Gastroesophageal sphincter (tissue), 4 donors: ENCODE data around the gene ADORA1. TPM values are rescaled to one million over a fixed set of nuclear protein-coding genes. Genes with fewer than 3 reads are reported as not detected.

ENCODE experiments used
- ATAC-seq: fragments of 150-250 bp; one replicate; pipeline ENCODE4 v1.9.1; 2016; ENCODE audit warnings: mild to moderate bottlenecking, moderate library complexity
- H3K27ac ChIP-seq, 4 donors: fragments of 200-600 bp; sonication (generic) in 3 of 4; 1 replicate in 3 of 4; 2 replicates in 1 of 4; pipeline ENCODE4 v1.5.1; 2016 to 2019
- H3K27me3 ChIP-seq: fragments of 200-600 bp; sonication (generic); one replicate; pipeline ENCODE4 v1.5.1; 2019
- H3K36me3 ChIP-seq, 2 donors: fragments of 200-600 bp; sonication (generic); one replicate each; pipeline ENCODE4 v1.5.1; 2019; ENCODE audit warnings: control low read depth in 1 of 2
- H3K4me1 ChIP-seq, 3 donors: fragments of 200-600 bp; sonication (generic); 1 replicate in 2 of 3; 2 replicates in 1 of 3; pipeline ENCODE4 v1.5.1; 2016 to 2019; ENCODE audit warnings: control low read depth in 2 of 3
- H3K4me3 ChIP-seq, 2 donors: fragments of 200-600 bp; sonication (generic); one replicate each; pipeline ENCODE4 v1.5.1; 2019; ENCODE audit warnings: mild to moderate bottlenecking in 1 of 2, moderate library complexity in 1 of 2
- H3K9me3 ChIP-seq, 3 donors: fragments of 200-600 bp; sonication (generic); one replicate each; pipeline ENCODE4 v1.5.1; 2017 to 2019; ENCODE audit warnings: control low read depth in 2 of 3
- EP300 ChIP-seq: sonication (generic); formaldehyde crosslinking; IDR thresholded peaks from one replicate; pipeline ENCODE4 v1.6.1; 2017; ENCODE audit warnings: antibody characterized with exemption, mild to moderate bottlenecking
- POLR2A ChIP-seq, 2 donors: fragments of 450-650 bp; IDR thresholded peaks; one replicate each; pipeline ENCODE4 v1.6.1; 2017; ENCODE audit warnings: antibody characterized with exemption in 2 of 2, mild to moderate bottlenecking in 2 of 2, moderate library complexity in 1 of 2
- POLR2AphosphoS5 ChIP-seq: sonication (generic); formaldehyde crosslinking; IDR thresholded peaks from one replicate; pipeline ENCODE4 v1.6.1; 2017; ENCODE audit warnings: antibody characterized with exemption
- WGBS, 2 donors: methylation state at CpG; one replicate each; pipeline ENCODE4 v1.1.5; 2018; ENCODE audit warnings: low coverage in 1 of 2; 5-methylcytosine and 5-hydroxymethylcytosine counted together
- total RNA-seq, 4 donors: library from RNA; depleted of rRNA; stranded (reverse); fragments of >200 nt; gene quantifications; one replicate each; pipeline ENCODE4 v1.1.0, GENCODE V29; 2016
- TF ChIP-seq, protein P1 (sequence below), 4 experiments: fragments of 200-600 bp in 2 of 4; fragments of 450-650 bp in 2 of 4; sonication (generic) in 1 of 4; IDR thresholded peaks; one replicate each; pipeline ENCODE4 v1.5.1; 2017 to 2019; ENCODE audit warnings: antibody characterized with exemption in 4 of 4, mild to moderate bottlenecking in 2 of 4, moderate library complexity in 2 of 4

Gene ADORA1
- total RNA-seq, 4 donors from 2014 or later, result 0.16 to 2.7 (median 0.33) TPM

DNA sequence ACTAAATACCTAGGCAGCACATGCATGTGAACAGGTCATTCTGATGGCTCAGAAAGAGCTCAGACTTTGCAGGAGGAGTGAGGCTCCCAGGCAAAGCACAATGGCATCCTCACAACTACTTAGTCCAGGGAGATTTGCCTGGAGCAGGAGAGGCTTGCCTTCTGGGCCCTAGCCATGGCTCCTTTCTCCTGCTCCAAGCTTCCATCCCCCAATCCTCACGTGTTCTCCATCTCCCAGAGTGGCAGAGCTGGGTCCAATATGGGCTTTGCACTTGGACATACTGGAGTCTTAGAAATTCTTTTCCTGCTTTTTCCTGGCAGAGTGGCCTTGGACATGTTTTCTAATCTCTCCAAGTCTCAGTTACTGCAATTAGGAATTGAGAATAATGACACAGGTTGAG, 32.3 kb downstream of the ADORA1 start:
- no peak for ATAC-seq

DNA sequence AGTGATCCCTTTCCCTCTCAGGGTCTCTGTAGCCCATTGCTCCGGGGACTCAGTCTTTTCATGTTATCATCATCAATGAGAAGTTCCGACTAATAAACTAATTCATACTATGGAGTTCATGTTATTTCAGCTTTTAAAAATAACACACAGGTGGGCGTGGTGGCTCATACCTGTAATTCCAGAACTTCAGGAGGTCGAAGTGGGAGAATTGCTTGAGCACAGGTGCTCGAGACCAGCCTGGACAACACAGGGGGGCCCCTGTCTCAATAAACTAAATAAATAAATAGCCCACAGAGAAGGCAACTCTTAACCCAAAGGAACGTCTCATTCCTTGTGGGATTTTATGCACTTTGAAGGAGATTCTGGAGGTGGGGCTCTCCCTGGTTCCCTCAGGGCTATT, 33.6 kb downstream of the ADORA1 start:
- TF ChIP-seq, protein P1, sequence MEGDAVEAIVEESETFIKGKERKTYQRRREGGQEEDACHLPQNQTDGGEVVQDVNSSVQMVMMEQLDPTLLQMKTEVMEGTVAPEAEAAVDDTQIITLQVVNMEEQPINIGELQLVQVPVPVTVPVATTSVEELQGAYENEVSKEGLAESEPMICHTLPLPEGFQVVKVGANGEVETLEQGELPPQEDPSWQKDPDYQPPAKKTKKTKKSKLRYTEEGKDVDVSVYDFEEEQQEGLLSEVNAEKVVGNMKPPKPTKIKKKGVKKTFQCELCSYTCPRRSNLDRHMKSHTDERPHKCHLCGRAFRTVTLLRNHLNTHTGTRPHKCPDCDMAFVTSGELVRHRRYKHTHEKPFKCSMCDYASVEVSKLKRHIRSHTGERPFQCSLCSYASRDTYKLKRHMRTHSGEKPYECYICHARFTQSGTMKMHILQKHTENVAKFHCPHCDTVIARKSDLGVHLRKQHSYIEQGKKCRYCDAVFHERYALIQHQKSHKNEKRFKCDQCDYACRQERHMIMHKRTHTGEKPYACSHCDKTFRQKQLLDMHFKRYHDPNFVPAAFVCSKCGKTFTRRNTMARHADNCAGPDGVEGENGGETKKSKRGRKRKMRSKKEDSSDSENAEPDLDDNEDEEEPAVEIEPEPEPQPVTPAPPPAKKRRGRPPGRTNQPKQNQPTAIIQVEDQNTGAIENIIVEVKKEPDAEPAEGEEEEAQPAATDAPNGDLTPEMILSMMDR (IDR thresholded peaks at IDR 0.05), result no peak
- no peak for TF ChIP-seq POLR2AphosphoS5
- no peak for TF ChIP-seq EP300
- TF ChIP-seq POLR2A (IDR thresholded peaks at IDR 0.05), result no peak

More for the DNA sequence above, 32.3 kb downstream of the ADORA1 start:
- no peak overlapping the region for H3K27ac ChIP-seq
- no peak for TF ChIP-seq POLR2A (IDR thresholded peaks at IDR 0.05)
- H3K27me3 ChIP-seq, result peaks cover 21% of the 10 kb centered on the region
- 90% methylated on average over 1 of the region's 1 CpG; no CpG with 5 or more reads in 1 of the 2 donors for WGBS, 2 donors
- no peak overlapping the region for H3K4me3 ChIP-seq
- H3K4me1 ChIP-seq, result no peaks in the 10 kb centered on the region
- H3K9me3 ChIP-seq, result peaks cover 0 to 10% (median 0%) of the 10 kb centered on the region in 3 donors
- H3K36me3 ChIP-seq, result no peaks in the 10 kb centered on the region

DNA sequence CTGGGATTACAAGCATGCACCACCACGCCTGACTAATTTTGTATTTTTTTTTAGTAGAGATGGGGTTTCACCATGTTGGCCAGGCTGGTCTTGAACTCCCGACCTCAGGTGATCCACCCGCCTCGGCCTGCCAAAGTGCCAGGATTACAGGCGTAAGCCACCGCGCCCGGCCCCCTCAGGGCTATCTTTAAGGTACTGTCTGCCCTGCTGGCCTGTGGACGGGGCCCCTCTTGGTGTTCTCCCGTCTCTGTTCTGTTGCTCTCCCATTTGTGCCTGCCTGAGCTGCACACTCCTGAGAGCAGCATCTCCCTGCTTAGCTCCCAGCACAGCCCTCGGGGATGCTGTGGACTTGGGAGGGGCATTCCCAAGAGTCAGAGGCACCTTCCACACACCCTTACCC, 34.2 kb downstream of the ADORA1 start:
- peaks cover 21% of the 10 kb centered on the region for H3K27me3 ChIP-seq
- no peak overlapping the region for H3K4me3 ChIP-seq
- no peak overlapping the region for H3K27ac ChIP-seq
- H3K36me3 ChIP-seq, result no peaks in the 10 kb centered on the region
- no peak for ATAC-seq
- peaks cover 0 to 10% (median 0%) of the 10 kb centered on the region in 3 donors for H3K9me3 ChIP-seq
- 87 to 95% methylated on average over 8 to 10 of the region's 11 CpGs for WGBS, 2 donors
- no peaks in the 10 kb centered on the region for H3K4me1 ChIP-seq
- TF ChIP-seq POLR2AphosphoS5, result no peak

More for the DNA sequence above, 33.6 kb downstream of the ADORA1 start:
- Histone ChIP-seq H3K27me3 (peaks cover 21% of the 10 kb centered on the region), H3K36me3 (no peaks in the 10 kb centered on the region), H3K4me1 (no peaks in the 10 kb centered on the region), H3K4me3 (no peak overlapping the region), H3K27ac (no peak overlapping the region), H3K9me3 (peaks cover 0 to 10% (median 0%) of the 10 kb centered on the region in 3 donors)
- WGBS, 2 donors, result 75 to 81% methylated on average over 5 to 6 of the region's 6 CpGs
- no peak for ATAC-seq

DNA sequence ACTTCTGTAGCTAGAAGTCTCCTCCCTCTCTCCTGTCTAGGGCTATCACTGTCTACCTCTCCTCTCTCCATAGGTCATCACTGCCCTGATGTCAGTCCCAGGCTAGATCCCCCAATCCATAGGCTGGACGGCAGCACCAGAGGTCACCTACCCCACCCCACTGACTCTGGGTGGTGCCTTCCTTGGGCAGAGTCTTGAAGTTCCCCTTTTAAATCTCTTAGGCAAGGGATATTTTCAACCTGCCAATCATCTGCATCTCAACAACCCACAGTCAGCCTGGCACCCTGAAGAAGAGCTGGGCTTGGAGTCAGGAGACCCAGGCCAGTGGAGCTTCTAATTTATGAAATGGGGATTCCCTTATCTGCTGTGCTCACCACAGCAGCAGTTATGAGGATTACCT, 34.9 kb downstream of the ADORA1 start:
- H3K9me3 ChIP-seq, result peaks cover 0 to 10% (median 0%) of the 10 kb centered on the region in 3 donors
- WGBS, 2 donors, result 29% methylated on average over 1 of the region's 1 CpG; no CpG with 5 or more reads in 1 of the 2 donors
- no peaks in the 10 kb centered on the region for H3K4me1 ChIP-seq
- H3K36me3 ChIP-seq, result no peaks in the 10 kb centered on the region
- H3K27me3 ChIP-seq, result peaks cover 20% of the 10 kb centered on the region
- no peak for ATAC-seq
- no peak for TF ChIP-seq POLR2AphosphoS5
- TF ChIP-seq, protein P1 (IDR thresholded peaks at IDR 0.05), result no peak
- TF ChIP-seq EP300, result no peak
- no peak for TF ChIP-seq POLR2A (IDR thresholded peaks at IDR 0.05)
- no peak overlapping the region for H3K4me3 ChIP-seq
- no peak overlapping the region for H3K27ac ChIP-seq

DNA sequence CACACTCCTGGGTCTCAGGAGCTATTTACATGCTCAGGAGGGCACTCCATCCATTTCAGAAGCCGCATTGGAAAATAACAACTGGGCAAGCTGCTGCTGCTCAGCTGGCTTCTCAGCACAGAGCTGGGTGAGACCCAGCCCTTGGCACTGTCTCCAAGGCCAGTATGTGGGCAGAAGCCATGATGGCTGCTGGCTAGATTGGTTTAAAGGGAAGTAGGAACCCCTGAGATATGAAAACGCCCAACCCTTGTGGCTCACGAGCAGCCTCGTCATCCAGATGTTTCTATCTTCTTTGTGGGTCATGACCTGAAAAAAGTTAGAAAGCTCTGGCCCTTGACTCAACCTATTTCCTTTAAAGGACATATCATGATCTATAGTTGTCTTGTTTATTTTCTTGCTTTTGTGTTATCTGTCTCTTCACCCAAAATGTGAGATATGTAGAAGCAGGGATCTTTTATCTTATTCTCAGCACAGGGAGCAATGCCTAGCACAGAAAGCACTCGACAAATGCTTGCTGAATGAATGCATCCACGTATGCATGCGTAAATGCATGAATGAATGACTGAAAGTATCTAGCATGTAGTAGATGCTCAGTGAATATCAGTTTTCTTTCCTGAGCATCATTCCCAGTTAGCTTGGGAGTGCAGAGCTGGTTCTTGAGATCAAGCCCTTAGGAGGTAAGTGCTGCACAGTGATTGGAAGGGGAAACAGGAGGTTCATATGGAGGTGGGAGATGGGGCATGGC, 36.5 kb downstream of the ADORA1 start:
- Histone ChIP-seq H3K27ac (no peak overlapping the region), H3K27me3 (peaks cover 16% of the 10 kb centered on the region), H3K4me1 (no peaks in the 10 kb centered on the region), H3K4me3 (no peak overlapping the region), H3K9me3 (no peaks in the 10 kb centered on the region), H3K36me3 (no peaks in the 10 kb centered on the region)
- no peak for ATAC-seq
- WGBS, 2 donors, result 77 to 90% methylated on average over 2 to 3 of the region's 7 CpGs
- TF ChIP-seq POLR2AphosphoS5 (no peak), EP300 (no peak), POLR2A (IDR thresholded peaks at IDR 0.05) (no peak)
- TF ChIP-seq, protein P1 (IDR thresholded peaks at IDR 0.05), result no peak
